Activated CD8-positive, alpha-beta T cell treated with anti-CD3 and anti-CD28 coated beads, Interleukin-2, amount 10 ng/mL, durations not matched to agents 7 days and 5 days (primary cell): ENCODE measurements around the gene KNDC1. TPM values are rescaled to one million over a fixed set of nuclear protein-coding genes. Genes with fewer than 3 reads are reported as not detected.
"Not testable (repeated sequence)": the region's sequence is repeated elsewhere in the genome, so short reads cannot be mapped to it uniquely, and the experiment has no call there.

Experiments
- ATAC-seq: fragments of 150-1000 bp; cut with Tn5 transposase; one replicate; pipeline ENCODE4 v1.10.0; 2021; ENCODE audit warnings: moderate library complexity
- CTCF ChIA-PET: fragments of 350-600 bp; sonication (Branson Sonifier 250); formaldehyde crosslinking; loops from one replicate; lab custom pipeline; 2021; ENCODE audit warnings: antibody characterized with exemption; lab: Charles Lee
- POLR2A ChIA-PET: fragments of 350-600 bp; sonication (Branson Sonifier 250); formaldehyde crosslinking; loops from one replicate; lab custom pipeline; 2021; ENCODE audit warnings: antibody characterized with exemption; lab: Charles Lee
- DNase-seq: peaks from one replicate; pipeline ENCODE4 v3.0.0-alpha.2; 2020
- H3K27ac Mint-ChIP-seq: one replicate; pipeline ENCODE4 v1.8.0; 2021; ENCODE audit warnings: mild to moderate bottlenecking, mixed read lengths
- H3K27me3 Mint-ChIP-seq: one replicate; pipeline ENCODE4 v1.8.0; 2021; ENCODE audit warnings: low read depth, mixed read lengths
- H3K36me3 Mint-ChIP-seq: one replicate; pipeline ENCODE4 v1.8.0; 2021; ENCODE audit warnings: low read depth, mixed read lengths
- H3K4me1 Mint-ChIP-seq: one replicate; pipeline ENCODE4 v1.8.0; 2021; ENCODE audit warnings: low read depth, mixed read lengths
- H3K4me3 Mint-ChIP-seq: one replicate; pipeline ENCODE4 v1.8.0; 2021; ENCODE audit warnings: mild to moderate bottlenecking, mixed read lengths
- H3K9me3 Mint-ChIP-seq: one replicate; pipeline ENCODE4 v1.8.0; 2022; ENCODE audit warnings: mixed read lengths; ENCODE audit not compliant: insufficient read depth
- total RNA-seq, 2 experiments: library from RNA; stranded (reverse); gene quantifications; one replicate each; pipeline ENCODE4 v1.2.3, GENCODE V29; 2021

Gene KNDC1
- total RNA-seq, 2 experiments from 2014 or later = 0.21 to 0.32 TPM

- Mint-ChIP-seq H3K9me3 (no peaks in the 10 kb centered on the region), H3K4me1 (peaks cover 30% of the 10 kb centered on the region), H3K4me3 (peak overlapping the region; percentile 60), H3K27ac (peak overlapping the region; percentile 85), H3K27me3 (peaks cover 24% of the 10 kb centered on the region), H3K36me3 (peaks cover 2% of the 10 kb centered on the region)
- ChIA-PET CTCF (no interaction called here), POLR2A (no interaction called here)
- DNase-seq (peak; percentile 48), ATAC-seq (peak; percentile 43)
Measured at GRCh38 chr10:133225707-133226191, 65.7 kb downstream of the KNDC1 start.

GRCh38 chr10:133226251-133226808, 66.3 kb downstream of the KNDC1 start:
- Mint-ChIP-seq H3K27me3 (peaks cover 22% of the 10 kb centered on the region), H3K36me3 (peaks cover 2% of the 10 kb centered on the region), H3K9me3 (no peaks in the 10 kb centered on the region), H3K27ac (peak overlapping the region; percentile 85), H3K4me1 (peaks cover 30% of the 10 kb centered on the region), H3K4me3 (peak overlapping the region; percentile 60)
- DNase-seq (no peak), ATAC-seq (no peak)
- ChIA-PET CTCF (no interaction called here), POLR2A (no interaction called here)

- no peaks in the 10 kb centered on the region for H3K9me3 Mint-ChIP-seq
- peaks cover 2% of the 10 kb centered on the region for H3K36me3 Mint-ChIP-seq
- H3K27ac Mint-ChIP-seq = no peak overlapping the region
- peaks cover 29% of the 10 kb centered on the region for H3K27me3 Mint-ChIP-seq
- H3K4me3 Mint-ChIP-seq = no peak overlapping the region
- no peak for ATAC-seq
- H3K4me1 Mint-ChIP-seq = peaks cover 30% of the 10 kb centered on the region
- CTCF ChIA-PET = interaction anchor here (1.0 kb wide), 1 partner anchor 80 kb away, joined by 3 read pairs; no protein-coding TSS in a partner anchor
- no peak for DNase-seq
- POLR2A ChIA-PET = no interaction called here
Measured at GRCh38 chr10:133227256-133227655, 67.2 kb downstream of the KNDC1 start.

GRCh38 chr10:133229265-133230043, 69.4 kb downstream of the KNDC1 start:
- H3K27me3 Mint-ChIP-seq = peaks cover 44% of the 10 kb centered on the region
- DNase-seq (no peak), ATAC-seq (no peak)
- no peaks in the 10 kb centered on the region for H3K9me3 Mint-ChIP-seq
- peaks cover 30% of the 10 kb centered on the region for H3K4me1 Mint-ChIP-seq
- POLR2A ChIA-PET = no interaction called here
- H3K27ac Mint-ChIP-seq = no peak overlapping the region
- H3K36me3 Mint-ChIP-seq = peaks cover 2% of the 10 kb centered on the region
- peak overlapping the region; percentile 28 for H3K4me3 Mint-ChIP-seq
- CTCF ChIA-PET = no interaction called here

GRCh38 chr10:133230044-133230361, 70.0 kb downstream of the KNDC1 start, which contains the start of gene UTF1:
UTF1 (plus strand) TSS chr10:133230217; CDS start chr10:133230289, 72 bp downstream.
- no peak for DNase-seq
- Mint-ChIP-seq H3K27me3 (peaks cover 47% of the 10 kb centered on the region), H3K27ac (no peak within 1 kb of the TSS), H3K9me3 (no peaks in the 10 kb centered on the region), H3K36me3 (peaks cover 2% of the 10 kb centered on the region), H3K4me1 (peaks cover 32% of the 10 kb centered on the region), H3K4me3 (peak within 1 kb of the TSS; percentile 28)
- ATAC-seq = no peak
- POLR2A ChIA-PET = no interaction called here
- CTCF ChIA-PET = no interaction called here

GRCh38 chr10:133230387-133231195, 70.6 kb downstream of the KNDC1 start:
- Mint-ChIP-seq H3K27me3 (peaks cover 48% of the 10 kb centered on the region), H3K4me3 (no peak overlapping the region), H3K27ac (no peak overlapping the region), H3K9me3 (no peaks in the 10 kb centered on the region), H3K36me3 (peaks cover 2% of the 10 kb centered on the region), H3K4me1 (peaks cover 28% of the 10 kb centered on the region)
- CTCF ChIA-PET = no interaction called here
- ATAC-seq (peak; percentile 13), DNase-seq (no peak)
- POLR2A ChIA-PET = no interaction called here

- ChIA-PET POLR2A (no interaction called here), CTCF (no interaction called here)
- no peaks in the 10 kb centered on the region for H3K9me3 Mint-ChIP-seq
- H3K4me1 Mint-ChIP-seq = peaks cover 23% of the 10 kb centered on the region
- DNase-seq = no peak
- no peak for ATAC-seq
- H3K36me3 Mint-ChIP-seq = peaks cover 2% of the 10 kb centered on the region
- H3K27ac Mint-ChIP-seq = no peak overlapping the region
- H3K4me3 Mint-ChIP-seq = no peak overlapping the region
- H3K27me3 Mint-ChIP-seq = peaks cover 51% of the 10 kb centered on the region
Measured at GRCh38 chr10:133231244-133231945, 71.4 kb downstream of the KNDC1 start.

- no peak for DNase-seq
- ChIA-PET POLR2A (no interaction called here), CTCF (no interaction called here)
- no peaks in the 10 kb centered on the region for H3K9me3 Mint-ChIP-seq
- H3K4me3 Mint-ChIP-seq = no peak overlapping the region
- H3K4me1 Mint-ChIP-seq = peaks cover 16% of the 10 kb centered on the region
- H3K27ac Mint-ChIP-seq = no peak overlapping the region
- peaks cover 51% of the 10 kb centered on the region for H3K27me3 Mint-ChIP-seq
- H3K36me3 Mint-ChIP-seq = peaks cover 2% of the 10 kb centered on the region
- ATAC-seq = no peak
Measured at GRCh38 chr10:133231946-133232574, 72.0 kb downstream of the KNDC1 start.

- POLR2A ChIA-PET, CTCF ChIA-PET, H3K4me3 Mint-ChIP-seq, DNase-seq, H3K4me1 Mint-ChIP-seq, H3K9me3 Mint-ChIP-seq, H3K36me3 Mint-ChIP-seq, ATAC-seq, H3K27ac Mint-ChIP-seq: not testable (repeated sequence)
- H3K27me3 Mint-ChIP-seq = peaks cover 50% of the 10 kb centered on the region
Measured at GRCh38 chr10:133234796-133235195, 74.8 kb downstream of the KNDC1 start.

- DNase-seq (no peak), ATAC-seq (peak; percentile 24)
- Mint-ChIP-seq H3K9me3 (no peaks in the 10 kb centered on the region), H3K36me3 (no peaks in the 10 kb centered on the region), H3K4me1 (peaks cover 7% of the 10 kb centered on the region), H3K27me3 (peaks cover 50% of the 10 kb centered on the region), H3K4me3 (no peak overlapping the region), H3K27ac (no peak overlapping the region)
- ChIA-PET POLR2A (no interaction called here), CTCF (no interaction called here)
Measured at GRCh38 chr10:133235265-133235855, 75.3 kb downstream of the KNDC1 start.

- Mint-ChIP-seq H3K4me1 (peaks cover 11% of the 10 kb centered on the region), H3K9me3 (no peaks in the 10 kb centered on the region), H3K36me3 (no peaks in the 10 kb centered on the region), H3K4me3 (no peak overlapping the region), H3K27ac (no peak overlapping the region), H3K27me3 (peaks cover 52% of the 10 kb centered on the region)
- no peak for DNase-seq
- CTCF ChIA-PET = no interaction called here
- ATAC-seq = no peak
- POLR2A ChIA-PET = no interaction called here
Measured at GRCh38 chr10:133235932-133236331, 75.9 kb downstream of the KNDC1 start.
